KBM-7 (cell line): Measurements from ENCODE around the gene MC1R.
A peak's percentile ranks its signal among the peaks of the same experiment; 100 is the strongest.
"Not testable (repeated sequence)": the region's sequence is repeated elsewhere in the genome, so short reads cannot be mapped to it uniquely, and the experiment has no call there.

Experiments
- DNase-seq: peaks from one replicate; pipeline ENCODE4 v3.0.0-alpha.2; 2015
- in situ Hi-C: fragments of 300-500 bp; cut with MboI; formaldehyde crosslinking; loops from 2 replicates; pipeline ENCODE4 v1.14.3; 2020; ENCODE audit warnings: low sequenced_read_pairs, low pct_unique_long_range_greater_than_20kb, mixed read lengths

MC1R gene

DNA sequence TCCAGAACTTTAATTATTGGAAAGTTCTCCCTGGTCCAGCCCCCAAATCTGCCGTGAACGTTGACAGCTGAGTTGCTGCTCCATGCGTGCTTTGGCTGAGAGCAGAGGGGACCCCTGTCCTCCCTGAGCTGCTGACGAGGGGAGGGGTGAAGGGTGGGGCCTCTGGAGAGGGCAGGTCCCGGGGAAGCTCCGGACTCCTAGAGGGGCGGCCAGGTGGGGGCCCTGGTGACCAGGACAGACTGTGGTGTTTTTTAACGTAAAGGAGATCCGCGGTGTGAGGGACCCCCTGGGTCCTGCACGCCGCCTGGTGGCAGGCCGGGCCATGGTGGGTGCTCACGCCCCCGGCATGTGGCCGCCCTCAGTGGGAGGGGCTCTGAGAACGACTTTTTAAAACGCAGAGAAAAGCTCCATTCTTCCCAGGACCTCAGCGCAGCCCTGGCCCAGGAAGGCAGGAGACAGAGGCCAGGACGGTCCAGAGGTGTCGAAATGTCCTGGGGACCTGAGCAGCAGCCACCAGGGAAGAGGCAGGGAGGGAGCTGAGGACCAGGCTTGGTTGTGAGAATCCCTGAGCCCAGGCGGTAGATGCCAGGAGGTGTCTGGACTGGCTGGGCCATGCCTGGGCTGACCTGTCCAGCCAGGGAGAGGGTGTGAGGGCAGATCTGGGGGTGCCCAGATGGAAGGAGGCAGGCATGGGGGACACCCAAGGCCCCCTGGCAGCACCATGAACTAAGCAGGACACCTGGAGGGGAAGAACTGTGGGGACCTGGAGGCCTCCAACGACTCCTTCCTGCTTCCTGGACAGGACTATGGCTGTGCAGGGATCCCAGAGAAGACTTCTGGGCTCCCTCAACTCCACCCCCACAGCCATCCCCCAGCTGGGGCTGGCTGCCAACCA is at the start of gene MC1R:
MC1R (plus strand) TSS at position 410 of the 895 bp plus-strand sequence; CDS start at position 807, 397 bp downstream.
- in situ Hi-C loops, result no loop called here
- DNase-seq, result peak; percentile 75

DNA sequence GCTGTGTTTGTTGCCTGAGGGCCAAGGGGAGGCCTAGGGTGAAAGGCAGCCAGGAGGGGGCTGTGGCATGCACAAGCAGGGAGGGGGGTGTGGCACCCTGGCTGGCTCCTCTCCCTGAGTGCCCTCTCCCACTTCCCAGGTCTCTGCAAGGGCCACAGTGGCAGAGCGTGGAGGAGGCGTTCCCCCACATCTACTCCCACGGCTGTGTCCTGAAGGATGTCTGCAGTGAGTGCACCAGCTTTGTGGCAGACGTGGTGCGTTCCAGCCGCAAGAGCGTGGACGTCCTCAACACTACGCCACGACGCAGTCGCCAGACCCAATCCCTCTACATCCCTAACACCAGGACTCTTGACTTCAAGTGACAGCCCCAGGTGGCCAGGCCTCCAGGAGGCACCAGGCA is 48.8 kb upstream of the MC1R start:
- in situ Hi-C loops, result no loop called here
- no peak for DNase-seq

DNA sequence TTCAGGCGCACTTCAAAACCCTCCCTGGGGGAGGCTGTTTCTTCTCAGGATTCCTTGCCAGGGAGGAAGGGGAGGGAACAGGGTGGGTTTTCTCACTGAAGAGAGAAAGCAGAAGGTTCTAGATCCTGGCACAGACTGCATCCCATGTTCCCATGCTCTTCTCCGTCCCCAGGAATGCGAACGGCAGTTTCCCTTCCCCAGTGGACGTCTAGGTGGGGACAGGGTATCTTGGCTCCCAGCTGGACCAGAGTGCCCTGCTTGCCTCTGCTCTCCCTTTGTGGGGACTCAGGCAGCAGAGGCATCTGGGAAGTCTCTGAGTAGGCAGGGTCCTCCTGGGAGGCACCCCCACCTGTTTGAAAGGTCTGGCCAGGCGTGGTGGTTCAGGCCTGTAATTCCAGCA is 48.2 kb upstream of the MC1R start:
- DNase-seq, result no peak
- in situ Hi-C loops, result no loop called here

DNA sequence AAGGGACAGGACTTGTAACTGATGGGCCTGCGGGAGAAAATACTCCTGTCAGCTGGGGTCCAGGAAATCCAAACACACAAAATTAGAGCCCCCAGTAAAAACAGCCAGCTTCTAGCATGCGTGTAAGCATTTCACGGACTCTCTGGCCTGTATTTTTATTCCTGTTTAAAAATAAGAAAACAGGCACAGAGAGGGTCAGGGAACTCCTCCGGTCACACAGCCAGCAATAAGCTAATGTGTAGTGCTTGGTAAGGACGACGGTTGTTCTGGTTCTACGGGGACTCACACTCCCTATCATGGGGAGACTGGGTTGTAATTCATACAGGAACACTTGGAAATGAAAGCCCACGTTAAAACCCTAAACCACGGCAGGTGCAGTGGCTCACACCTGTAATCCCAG is 46.8 kb upstream of the MC1R start:
- in situ Hi-C loops, result no loop called here
- DNase-seq, result no peak

DNA sequence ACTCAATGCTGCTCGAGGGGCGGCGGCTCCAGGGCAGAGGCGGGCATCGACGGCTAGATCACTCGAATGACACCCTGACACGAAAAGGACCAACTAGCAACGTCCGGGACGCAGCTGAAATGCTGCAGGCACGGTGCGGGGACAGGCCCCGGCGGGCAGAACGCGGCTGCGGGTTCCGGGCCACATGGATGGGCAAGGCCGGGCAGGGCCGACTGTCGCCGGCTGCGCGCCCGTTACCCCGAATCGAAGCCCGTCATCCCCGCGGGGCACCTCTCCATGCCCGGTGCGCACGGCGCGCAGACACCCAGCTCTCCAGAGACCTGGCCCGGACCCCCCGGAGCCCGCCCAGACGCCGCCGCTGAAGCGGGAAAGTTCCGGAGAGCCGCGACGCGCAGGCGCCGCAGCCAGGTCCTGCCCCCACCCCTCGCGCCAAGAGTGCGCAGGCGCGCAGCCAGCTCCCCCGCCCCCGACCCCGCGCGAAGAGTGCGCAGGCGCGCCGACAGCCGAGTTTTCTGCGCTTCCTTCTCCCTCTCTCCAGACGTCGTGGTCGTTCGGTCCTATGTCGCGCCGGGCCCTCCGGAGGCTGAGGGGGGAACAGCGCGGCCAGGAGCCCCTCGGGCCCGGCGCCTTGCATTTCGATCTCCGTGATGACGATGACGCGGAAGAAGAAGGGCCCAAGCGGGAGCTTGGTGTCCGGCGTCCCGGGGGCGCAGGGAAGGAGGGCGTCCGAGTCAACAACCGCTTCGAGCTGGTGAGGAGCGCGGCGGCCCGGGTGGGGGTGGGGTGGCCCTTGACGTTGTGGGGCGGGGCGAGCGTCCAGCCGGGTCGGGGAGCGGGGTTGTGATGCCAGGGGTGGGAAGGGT is 45.3 kb upstream of the MC1R start, which contains the start of gene TCF25:
TCF25 (plus strand) TSS at position 484 of the 863 bp plus-strand sequence; CDS start at position 560, 76 bp downstream.
- DNase-seq, result peak; percentile 88
- in situ Hi-C loops, result no loop called here

DNA sequence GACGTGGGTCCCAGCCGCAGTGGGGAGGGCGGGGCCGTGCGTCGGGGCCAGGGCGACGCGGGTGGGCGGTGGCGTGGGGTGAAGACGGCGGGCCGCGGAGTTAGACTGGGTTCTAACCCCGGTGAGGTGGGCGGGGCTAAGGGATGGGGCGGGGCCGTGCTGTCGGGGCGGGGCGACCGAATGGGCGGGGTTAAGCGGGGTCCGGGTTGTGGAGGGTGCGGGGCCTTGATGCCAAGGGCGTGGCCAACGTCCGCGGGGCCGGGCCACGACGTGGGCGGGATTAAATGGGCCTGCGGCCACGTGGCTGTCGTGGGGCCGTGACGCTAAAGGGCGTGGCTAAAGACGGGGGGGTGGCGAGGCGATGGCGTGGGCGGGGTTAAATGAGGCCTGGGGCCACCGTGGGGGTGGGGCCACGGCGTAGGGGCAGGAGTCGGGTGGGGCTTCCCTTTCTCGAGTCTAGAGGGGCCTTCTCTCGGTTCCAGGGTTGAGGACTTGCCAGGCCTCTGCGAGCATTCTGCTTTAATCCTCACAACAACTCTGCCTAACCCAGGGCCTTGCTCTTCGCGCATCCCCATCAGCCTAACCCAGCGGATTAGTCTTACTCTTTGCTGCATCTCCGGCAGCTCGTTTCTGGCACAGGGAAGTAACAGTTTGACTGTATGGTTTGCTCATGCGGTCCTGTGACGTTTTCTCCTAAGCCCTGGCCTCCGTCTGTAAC is 44.5 kb upstream of the MC1R start:
- DNase-seq, result peak; percentile 89
- in situ Hi-C loops, result no loop called here

DNA sequence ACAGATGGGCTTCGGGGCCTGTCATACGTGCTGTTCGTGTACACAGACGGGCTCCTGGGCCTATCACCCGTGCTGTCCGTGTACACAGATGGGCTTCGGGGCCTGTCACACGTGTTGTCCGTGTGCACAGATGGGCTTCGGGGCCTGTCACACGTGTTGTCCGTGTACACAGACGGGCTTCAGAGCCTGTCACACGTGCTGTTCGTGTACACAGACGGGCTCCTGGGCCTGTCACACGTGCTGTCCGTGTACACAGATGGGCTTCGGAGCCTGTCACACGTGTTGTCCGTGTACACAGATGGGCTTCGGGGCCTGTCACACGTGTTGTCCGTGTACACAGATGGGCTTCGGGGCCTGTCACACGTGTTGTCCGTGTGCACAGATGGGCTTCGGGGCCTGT is 39.5 kb upstream of the MC1R start:
- DNase-seq, in situ Hi-C loops: not testable (repeated sequence)

DNA sequence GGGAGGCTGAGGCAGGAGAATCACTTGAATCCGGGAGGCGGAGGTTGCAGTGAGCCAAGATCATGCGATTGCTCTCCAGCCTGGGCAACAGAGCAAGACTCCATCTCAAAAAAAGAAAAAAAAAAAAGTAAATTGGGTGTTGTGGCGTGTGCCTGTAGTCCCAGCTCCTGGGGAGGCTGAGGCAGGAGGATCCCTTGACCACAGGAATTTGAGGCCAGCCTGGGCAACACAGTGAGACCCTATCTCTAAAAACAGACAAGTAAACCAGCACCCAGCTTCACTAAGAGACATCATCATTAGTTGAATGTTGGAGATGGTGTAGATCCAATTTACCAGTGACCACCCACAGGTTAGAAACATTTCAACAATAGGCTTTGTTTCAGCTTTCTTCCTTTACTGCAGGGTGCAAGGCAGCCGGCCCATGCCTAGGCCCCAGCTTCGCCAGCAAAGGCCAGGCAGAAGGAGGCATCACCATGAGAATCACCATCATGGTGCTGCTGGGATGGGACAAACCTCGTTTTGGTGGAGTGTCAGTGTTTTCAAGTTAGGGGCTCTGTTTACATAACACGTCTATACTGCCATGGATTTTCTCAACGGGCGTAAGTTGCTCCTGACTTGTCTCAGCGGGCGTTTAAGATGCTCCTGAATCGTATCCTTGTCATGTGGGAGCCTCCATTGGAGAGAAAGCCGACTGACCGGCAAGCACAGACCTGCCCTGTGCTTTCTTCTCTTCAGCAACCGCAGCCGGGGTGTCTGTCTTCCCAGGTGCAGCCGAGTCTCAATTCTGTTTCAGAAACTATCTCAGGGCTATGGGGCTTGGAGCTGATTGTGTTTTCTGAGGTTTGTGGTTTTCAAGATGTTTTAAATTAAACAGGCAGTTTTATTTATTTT is 37.9 kb upstream of the MC1R start:
- no peak for DNase-seq
- in situ Hi-C loops, result no loop called here

DNA sequence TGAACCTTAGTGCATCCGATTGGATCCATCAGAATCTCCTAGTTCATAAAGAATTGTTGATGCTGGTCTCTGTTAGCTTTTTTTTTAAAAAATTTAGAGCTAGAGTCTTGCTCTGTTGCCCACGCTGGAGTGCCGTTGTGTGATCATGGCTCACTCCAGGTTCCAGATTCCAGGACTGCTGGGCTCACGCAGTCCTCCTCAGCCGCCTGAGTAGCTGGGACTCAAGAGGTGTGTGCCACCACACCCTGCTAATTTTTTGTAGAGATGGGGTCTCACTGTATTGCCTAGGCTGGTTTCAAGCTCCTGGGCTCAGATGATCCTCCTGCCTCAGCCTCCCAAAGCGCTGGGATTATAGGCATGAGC is 37.3 kb upstream of the MC1R start:
- DNase-seq, result no peak

DNA sequence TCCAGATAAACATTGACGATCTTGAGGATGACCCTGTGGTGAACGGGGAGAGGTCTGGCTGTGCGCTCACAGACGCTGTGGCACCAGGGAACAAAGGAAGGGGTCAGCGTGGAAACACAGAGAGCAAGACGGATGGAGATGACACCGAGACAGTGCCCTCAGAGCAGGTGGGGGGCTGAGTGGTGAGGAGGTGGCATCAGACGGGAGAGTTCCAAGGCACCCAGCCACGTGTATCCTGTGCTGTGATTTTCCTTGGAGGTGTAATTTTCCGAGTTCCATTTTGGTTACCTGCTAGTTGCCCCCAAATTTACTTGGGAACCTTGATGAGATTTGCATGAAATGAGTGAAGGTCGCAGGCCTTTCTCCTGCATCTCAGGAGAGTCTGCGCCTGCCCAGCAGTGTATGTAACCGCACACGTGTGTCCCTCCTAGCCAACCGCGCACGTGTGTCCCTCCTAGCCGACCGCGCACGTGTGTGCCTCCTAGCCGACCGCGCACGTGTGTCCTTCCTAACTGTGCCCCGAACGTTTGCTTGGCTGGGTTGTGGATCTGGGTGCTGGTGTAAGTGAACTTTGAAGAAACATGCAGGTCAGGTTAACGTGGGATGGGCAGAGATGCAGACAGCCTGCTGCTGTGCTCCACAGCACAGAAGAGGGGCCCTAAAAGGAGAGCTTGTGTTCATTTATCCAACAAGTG is 35.2 kb upstream of the MC1R start:
- in situ Hi-C loops, result no loop called here
- no peak for DNase-seq

More for the DNA sequence above, 37.3 kb upstream of the MC1R start:
- in situ Hi-C loops, result no loop called here

DNA sequence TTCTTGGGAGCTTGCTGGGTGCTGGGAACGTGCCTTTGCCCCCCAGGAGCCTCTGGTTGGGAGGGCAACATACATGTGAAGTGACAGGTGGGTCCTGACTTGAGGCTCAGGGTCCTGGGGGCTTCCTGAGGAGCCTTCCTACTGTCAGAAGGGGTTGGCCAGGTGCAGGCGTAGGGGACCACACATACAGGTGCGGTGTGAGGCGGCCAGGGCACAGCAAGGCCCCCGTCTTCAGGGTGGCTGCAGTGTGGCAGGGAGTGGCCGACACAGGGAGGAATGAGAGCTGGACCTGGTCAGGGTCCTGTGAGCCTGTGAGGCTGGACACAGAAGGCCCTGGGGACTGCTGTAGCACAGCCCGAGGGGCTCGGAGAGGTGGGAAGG is 34.6 kb upstream of the MC1R start:
- in situ Hi-C loops, result no loop called here
- no peak for DNase-seq

DNA sequence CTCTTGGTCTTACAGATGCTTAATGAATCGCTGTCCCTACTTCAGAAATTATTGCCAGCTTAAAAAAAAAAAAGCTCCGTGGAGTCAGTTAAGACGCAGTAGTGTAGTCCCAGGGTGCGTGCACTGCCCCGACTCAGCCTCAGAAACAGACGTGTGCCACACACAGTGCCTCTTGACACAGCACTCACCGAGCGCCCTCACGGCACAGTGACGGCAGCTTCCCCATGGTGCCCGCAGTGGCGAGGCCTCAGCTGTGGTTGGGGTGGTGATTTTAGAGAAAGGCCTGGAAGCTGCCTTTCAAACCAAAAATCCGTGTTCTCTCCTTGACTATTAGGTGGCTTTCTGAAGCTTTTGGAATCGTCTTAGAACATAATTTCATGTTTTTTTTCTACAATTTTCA is 31.4 kb upstream of the MC1R start:
- in situ Hi-C loops, result no loop called here
- no peak for DNase-seq

DNA sequence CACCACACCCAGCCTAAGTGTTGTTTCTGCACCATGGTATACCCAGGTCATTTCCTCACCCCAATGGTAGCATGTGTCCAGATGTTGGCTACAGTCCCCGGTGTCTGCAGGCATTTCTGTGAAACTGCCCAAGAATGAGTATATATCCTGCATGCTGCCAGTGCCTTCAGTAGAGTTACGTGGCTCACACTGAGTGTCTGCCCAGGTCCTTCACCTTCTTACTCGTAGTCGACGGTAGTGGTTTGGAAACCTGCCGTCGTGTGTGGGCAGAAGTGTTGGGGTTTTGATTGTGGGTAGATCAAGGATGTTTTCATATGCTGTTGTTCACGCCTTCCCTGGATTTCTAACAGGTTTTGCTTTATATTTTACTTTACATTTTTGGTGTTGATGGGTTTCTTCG is 28.5 kb upstream of the MC1R start:
- no peak for DNase-seq
- in situ Hi-C loops, result no loop called here

DNA sequence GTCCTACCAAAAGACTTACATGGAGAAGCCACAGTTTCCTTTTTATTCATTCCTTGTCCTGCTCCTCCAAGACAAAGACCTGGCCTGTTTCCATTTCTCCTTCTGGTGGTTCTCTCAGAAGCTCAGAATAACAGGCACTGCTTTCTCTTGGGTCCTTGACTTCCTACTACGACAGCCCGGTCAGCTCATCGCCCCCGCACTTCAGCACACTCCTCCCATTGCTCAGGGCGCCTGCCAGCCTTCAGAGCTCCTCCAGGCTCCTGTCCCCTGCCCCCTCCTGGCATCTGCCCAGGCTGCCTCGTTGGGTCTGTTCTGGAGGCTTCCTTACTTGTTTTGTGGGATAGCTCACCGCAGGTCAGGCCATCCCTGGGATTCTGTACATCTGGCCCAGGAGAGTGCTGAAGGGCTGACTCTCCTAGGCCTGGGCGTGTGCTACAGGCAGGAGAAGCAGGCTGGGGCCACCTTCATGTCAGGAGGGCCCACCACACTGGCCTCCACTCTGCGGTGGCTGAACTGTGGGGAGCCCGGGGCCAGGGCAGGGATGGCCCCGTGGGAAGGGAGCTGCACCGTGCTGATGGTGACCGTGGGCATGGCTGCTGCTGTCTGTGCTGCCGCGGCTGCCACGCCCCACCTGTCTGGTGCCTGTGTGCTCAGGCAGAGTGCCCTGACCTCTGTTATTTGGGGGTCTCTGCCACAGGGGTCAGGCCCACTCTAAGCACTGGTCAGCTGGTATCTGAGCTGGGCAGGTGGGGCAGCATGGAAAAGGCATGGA is 27.6 kb upstream of the MC1R start:
- in situ Hi-C loops, result no loop called here

DNA sequence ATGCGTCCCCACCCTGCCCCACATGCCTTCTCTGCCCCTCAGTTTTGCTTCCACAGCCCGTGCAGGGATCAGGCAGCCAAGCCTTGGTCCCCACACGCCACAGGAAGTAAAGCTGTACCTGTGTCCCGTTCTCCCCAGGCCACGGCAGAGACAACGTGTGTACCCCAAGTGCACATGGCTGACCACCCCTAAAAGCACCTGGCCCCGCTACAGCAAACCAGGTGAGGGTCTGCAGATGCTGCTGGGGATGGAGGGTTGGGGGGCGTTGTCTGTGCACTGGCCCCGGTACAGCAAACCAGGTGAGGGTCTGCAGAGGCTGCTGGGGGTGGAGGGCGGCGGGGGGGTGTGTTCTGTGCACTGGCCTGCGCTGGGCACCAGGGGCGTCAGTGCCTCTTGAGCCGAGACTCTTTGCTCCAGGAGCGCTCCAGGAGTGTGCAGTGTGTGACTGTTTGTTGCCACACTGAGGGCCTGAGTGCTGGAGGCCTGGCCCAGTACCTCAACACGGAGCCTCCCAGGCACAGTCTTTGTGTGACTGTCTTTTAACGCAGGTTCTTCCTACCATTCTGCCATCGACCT is 26.5 kb upstream of the MC1R start:
- DNase-seq, result no peak
- in situ Hi-C loops, result no loop called here

More for the DNA sequence above, 27.6 kb upstream of the MC1R start:
- DNase-seq, result no peak

DNA sequence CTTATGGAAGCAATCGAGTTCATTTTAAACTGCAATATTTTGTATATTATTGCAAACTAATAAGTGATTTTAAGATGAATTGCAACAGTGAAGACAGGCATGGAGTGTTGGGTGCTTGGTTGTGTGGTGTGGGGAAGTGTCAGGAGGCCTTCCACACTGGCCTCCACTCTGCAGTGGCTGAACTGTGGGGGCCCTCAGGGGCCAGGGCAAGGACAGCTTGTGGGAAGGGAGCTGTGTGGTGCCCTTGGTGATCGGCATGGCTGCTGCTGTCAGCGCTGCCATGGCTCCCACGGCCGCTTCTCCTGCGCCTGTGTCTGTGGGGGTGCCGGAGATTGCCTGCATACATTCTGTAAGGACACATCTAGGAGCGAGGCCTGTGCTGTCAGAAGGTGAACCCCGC is 26.0 kb upstream of the MC1R start:
- in situ Hi-C loops, result no loop called here
- DNase-seq, result no peak
